Caco-2 (cell line): ENCODE results near the gene CEP83. TPM values are rescaled to one million over a fixed set of nuclear protein-coding genes. Genes with fewer than 3 reads are reported as not detected.

Experiments used
- BruUV-seq: library from RNA; stranded (reverse); fragments of 400-500 nt; replicated peaks from 2 replicates; lab custom pipeline; 2021; lab: Mats Ljungman, UMichigan
- CTCF ChIA-PET: fragments of 300-600 bp; sonication (Branson Sonifier 250); formaldehyde crosslinking; loops from one replicate; lab custom pipeline; 2022; ENCODE audit warnings: antibody characterized with exemption; lab: Charles Lee
- POLR2A ChIA-PET: fragments of 300-600 bp; sonication (Branson Sonifier 250); formaldehyde crosslinking; loops from one replicate; lab custom pipeline; 2022; ENCODE audit warnings: antibody characterized with exemption; lab: Charles Lee
- DNase-seq, 2 experiments: peaks; one replicate each; pipeline versions ENCODE4 v3.0.0 to v3.0.0-alpha.2; 2020 to 2022
- H3K27me3 ChIP-seq: replicated peaks from 2 replicates; pipeline ENCODE4 v1.6.0; 2011; ENCODE audit warnings: low read length; ENCODE audit not compliant: control insufficient read depth, insufficient read depth
- H3K36me3 ChIP-seq: 2 replicates; pipeline ENCODE4 v1.5.1; 2011; ENCODE audit warnings: low read length; ENCODE audit not compliant: control insufficient read depth, insufficient read depth
- H3K4me1 ChIP-seq: fragments of 250-450 bp; sonication (Bioruptor Pico); 2 replicates; pipeline ENCODE4 v1.5.1; 2020; ENCODE audit warnings: mild to moderate bottlenecking
- H3K4me3 ChIP-seq: 2 replicates; pipeline ENCODE4 v1.5.1; 2011; ENCODE audit warnings: low read depth, mild to moderate bottlenecking, control low read depth, low read length
- H3K9me3 ChIP-seq: fragments of 250-450 bp; sonication (Bioruptor Pico); 2 replicates; pipeline ENCODE4 v1.5.1; 2020; ENCODE audit warnings: mild to moderate bottlenecking, moderate library complexity
- H3K27ac Mint-ChIP-seq: one replicate; pipeline ENCODE4 v1.8.0; 2022; ENCODE audit warnings: mixed read lengths; ENCODE audit not compliant: unreplicated experiment
- H3K27me3 Mint-ChIP-seq: one replicate; pipeline ENCODE4 v1.8.0; 2022; ENCODE audit warnings: mixed read lengths; ENCODE audit not compliant: insufficient read depth, unreplicated experiment
- H3K36me3 Mint-ChIP-seq: one replicate; pipeline ENCODE4 v1.8.0; 2022; ENCODE audit warnings: mild to moderate bottlenecking, mixed read lengths; ENCODE audit not compliant: insufficient read depth, unreplicated experiment
- H3K4me1 Mint-ChIP-seq: one replicate; pipeline ENCODE4 v1.8.0; 2022; ENCODE audit warnings: low read depth, mixed read lengths; ENCODE audit not compliant: unreplicated experiment
- H3K4me3 Mint-ChIP-seq: one replicate; pipeline ENCODE4 v1.8.0; 2022; ENCODE audit warnings: mild to moderate bottlenecking, moderate library complexity, mixed read lengths; ENCODE audit not compliant: unreplicated experiment
- H3K9me3 Mint-ChIP-seq: one replicate; pipeline ENCODE4 v1.8.0; 2022; ENCODE audit warnings: mixed read lengths; ENCODE audit not compliant: unreplicated experiment
- intact Hi-C: fragments of 100-400 bp; cut with micrococcal nuclease; formaldehyde crosslinking; loops from one replicate; pipeline ENCODE4 v1.10.0; 2022; ENCODE audit not compliant: unreplicated experiment
- total RNA-seq: library from RNA; stranded (reverse); gene quantifications from 2 replicates; pipeline ENCODE4 v1.2.3, GENCODE V29; 2022
- TF ChIP-seq, protein P1 (sequence below), 2 experiments: fragments of 200-600 bp in 1 of 2; IDR thresholded peaks; 1 replicate in 1 of 2; 2 replicates in 1 of 2; pipeline versions ENCODE4 v1.5.1 to v1.8.0; 2011 to 2022; ENCODE audit warnings: antibody characterized with exemption in 1 of 2, control low read depth in 1 of 2, inconsistent platforms in 1 of 2, low read depth in 1 of 2, low read length in 1 of 2, mild to moderate bottlenecking in 1 of 2, moderate library complexity in 1 of 2; ENCODE audit not compliant: insufficient read depth in 1 of 2, severe bottlenecking in 1 of 2, unreplicated experiment in 1 of 2

The CEP83 gene
- total RNA-seq, 1 experiment from 2014 or later: 23.3 TPM

DNA sequence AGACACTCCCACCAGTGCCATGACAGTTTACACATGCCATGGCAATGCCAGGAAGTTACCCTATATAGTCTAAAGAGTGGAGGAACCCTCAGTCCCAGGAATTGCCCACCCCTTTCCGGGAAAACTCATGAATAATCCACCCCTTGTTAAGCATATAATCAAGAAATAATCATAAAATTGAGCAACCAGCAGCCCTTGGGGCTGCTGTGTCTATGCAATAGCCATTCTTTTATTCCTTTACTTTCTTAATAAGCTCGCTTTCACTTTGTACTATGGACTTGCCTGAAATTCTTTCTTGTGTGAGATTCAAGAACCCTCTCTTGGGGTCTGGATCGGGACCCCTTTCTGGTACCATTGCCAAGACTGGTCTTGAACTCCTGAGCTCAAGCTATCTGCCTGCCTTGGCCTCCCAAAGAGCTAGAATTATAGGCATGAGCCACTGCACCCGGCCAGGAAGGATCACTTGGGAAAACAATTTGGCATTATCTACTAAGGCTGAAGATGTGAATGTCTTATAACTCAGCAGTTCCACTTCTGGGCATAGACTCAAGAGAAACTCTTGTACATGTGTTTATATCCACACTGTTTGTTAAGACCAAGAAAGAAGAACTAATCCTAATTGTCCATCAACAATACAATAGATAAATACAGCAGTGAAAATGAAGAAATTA lies 35.9 kb upstream of the CEP83 start:
- no peaks in the 10 kb centered on the region for H3K36me3 Mint-ChIP-seq
- Histone ChIP-seq H3K4me1 (peaks cover 5% of the 10 kb centered on the region; the same call in 1 of the 2 replicates), H3K36me3 (no peaks in the 10 kb centered on the region), H3K9me3 (peaks cover 5% of the 10 kb centered on the region), H3K4me3 (no peak overlapping the region), H3K27me3 (no peaks in the 10 kb centered on the region)
- H3K4me1 Mint-ChIP-seq: no peaks in the 10 kb centered on the region
- no TSS peak for BruUV-seq
- no peaks in the 10 kb centered on the region for H3K27me3 Mint-ChIP-seq
- TF ChIP-seq, protein P1, sequence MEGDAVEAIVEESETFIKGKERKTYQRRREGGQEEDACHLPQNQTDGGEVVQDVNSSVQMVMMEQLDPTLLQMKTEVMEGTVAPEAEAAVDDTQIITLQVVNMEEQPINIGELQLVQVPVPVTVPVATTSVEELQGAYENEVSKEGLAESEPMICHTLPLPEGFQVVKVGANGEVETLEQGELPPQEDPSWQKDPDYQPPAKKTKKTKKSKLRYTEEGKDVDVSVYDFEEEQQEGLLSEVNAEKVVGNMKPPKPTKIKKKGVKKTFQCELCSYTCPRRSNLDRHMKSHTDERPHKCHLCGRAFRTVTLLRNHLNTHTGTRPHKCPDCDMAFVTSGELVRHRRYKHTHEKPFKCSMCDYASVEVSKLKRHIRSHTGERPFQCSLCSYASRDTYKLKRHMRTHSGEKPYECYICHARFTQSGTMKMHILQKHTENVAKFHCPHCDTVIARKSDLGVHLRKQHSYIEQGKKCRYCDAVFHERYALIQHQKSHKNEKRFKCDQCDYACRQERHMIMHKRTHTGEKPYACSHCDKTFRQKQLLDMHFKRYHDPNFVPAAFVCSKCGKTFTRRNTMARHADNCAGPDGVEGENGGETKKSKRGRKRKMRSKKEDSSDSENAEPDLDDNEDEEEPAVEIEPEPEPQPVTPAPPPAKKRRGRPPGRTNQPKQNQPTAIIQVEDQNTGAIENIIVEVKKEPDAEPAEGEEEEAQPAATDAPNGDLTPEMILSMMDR (IDR thresholded peaks at IDR 0.05; ENCODE audit: insufficient read depth in 1 of 2, low read depth in 1 of 2, low read length in 1 of 2, severe bottlenecking in 1 of 2, unreplicated experiment in 1 of 2): no peak
- no peak for DNase-seq
- no peak overlapping the region for H3K27ac Mint-ChIP-seq
- CTCF ChIA-PET: no interaction called here
- no peak overlapping the region for H3K4me3 Mint-ChIP-seq
- POLR2A ChIA-PET: no interaction called here
- H3K9me3 Mint-ChIP-seq: peaks cover 10% of the 10 kb centered on the region
- intact Hi-C loops: no loop called here

- POLR2A ChIA-PET: no interaction called here
- CTCF ChIA-PET: no interaction called here
- no peak overlapping the region for H3K27ac Mint-ChIP-seq
- H3K4me3 Mint-ChIP-seq: no peak overlapping the region
- TF ChIP-seq, protein P1 (IDR thresholded peaks at IDR 0.05; ENCODE audit: insufficient read depth in 1 of 2, low read depth in 1 of 2, low read length in 1 of 2, severe bottlenecking in 1 of 2, unreplicated experiment in 1 of 2): no peak
- H3K4me1 ChIP-seq: peaks cover 5% of the 10 kb centered on the region; the same call in 1 of the 2 replicates
- no peaks in the 10 kb centered on the region for H3K9me3 ChIP-seq
- H3K9me3 Mint-ChIP-seq: no peaks in the 10 kb centered on the region
- no peaks in the 10 kb centered on the region for H3K36me3 ChIP-seq
- intact Hi-C loops: no loop called here
- no peak for DNase-seq
- no peaks in the 10 kb centered on the region for H3K27me3 Mint-ChIP-seq
- no peak overlapping the region for H3K4me3 ChIP-seq
- H3K36me3 Mint-ChIP-seq: no peaks in the 10 kb centered on the region
- H3K4me1 Mint-ChIP-seq: peaks cover 7% of the 10 kb centered on the region
- BruUV-seq: no TSS peak
- H3K27me3 ChIP-seq: no peaks in the 10 kb centered on the region
These were observed 31.8 kb upstream of the CEP83 start for GRCh38 chr12:94491489-94491888.

DNA sequence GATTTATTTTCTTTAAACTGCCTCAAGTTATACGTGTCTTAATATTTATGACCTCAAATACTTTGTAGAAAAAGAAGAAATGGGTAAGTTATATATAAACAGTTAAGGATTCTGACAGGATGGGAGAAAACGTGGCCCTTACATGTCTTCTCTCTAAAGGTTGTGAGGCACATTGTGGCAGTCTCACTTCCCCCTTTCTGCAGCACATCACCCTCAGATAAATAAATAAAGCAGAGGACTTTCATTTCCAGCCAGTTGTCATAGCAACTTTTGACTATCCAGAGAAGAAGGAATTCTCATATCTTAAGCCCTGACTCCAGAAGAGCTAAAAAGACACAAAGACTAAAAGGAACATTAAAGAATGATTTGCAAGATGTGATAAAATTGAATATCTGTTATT lies 28.8 kb upstream of the CEP83 start:
- no TSS peak for BruUV-seq
- no peak for DNase-seq
- Mint-ChIP-seq H3K27me3 (no peaks in the 10 kb centered on the region), H3K36me3 (no peaks in the 10 kb centered on the region), H3K9me3 (no peaks in the 10 kb centered on the region), H3K27ac (no peak overlapping the region), H3K4me3 (no peak overlapping the region), H3K4me1 (peaks cover 7% of the 10 kb centered on the region)
- TF ChIP-seq, protein P1 (IDR thresholded peaks at IDR 0.05; ENCODE audit: insufficient read depth in 1 of 2, low read depth in 1 of 2, low read length in 1 of 2, severe bottlenecking in 1 of 2, unreplicated experiment in 1 of 2): no peak
- H3K4me3 ChIP-seq: no peak overlapping the region
- no peaks in the 10 kb centered on the region for H3K9me3 ChIP-seq
- intact Hi-C loops: no loop called here
- CTCF ChIA-PET: no interaction called here
- H3K27me3 ChIP-seq: no peaks in the 10 kb centered on the region
- no peaks in the 10 kb centered on the region for H3K36me3 ChIP-seq
- POLR2A ChIA-PET: no interaction called here
- H3K4me1 ChIP-seq: peaks cover 5% of the 10 kb centered on the region; the same call in 1 of the 2 replicates
